ENCODE results near the gene MRRF. TPM values are rescaled to one million over a fixed set of nuclear protein-coding genes. Genes with fewer than 3 reads are reported as not detected.

Gene MRRF
- 35.1 and 51.2 TPM in 2 replicates for polyA plus RNA-seq (2011; rRNA removed)
- polyA minus RNA-seq (2011; rRNA and poly(A)+ RNA removed) = 17.5 and 21.2 TPM in 2 replicates

DNA sequence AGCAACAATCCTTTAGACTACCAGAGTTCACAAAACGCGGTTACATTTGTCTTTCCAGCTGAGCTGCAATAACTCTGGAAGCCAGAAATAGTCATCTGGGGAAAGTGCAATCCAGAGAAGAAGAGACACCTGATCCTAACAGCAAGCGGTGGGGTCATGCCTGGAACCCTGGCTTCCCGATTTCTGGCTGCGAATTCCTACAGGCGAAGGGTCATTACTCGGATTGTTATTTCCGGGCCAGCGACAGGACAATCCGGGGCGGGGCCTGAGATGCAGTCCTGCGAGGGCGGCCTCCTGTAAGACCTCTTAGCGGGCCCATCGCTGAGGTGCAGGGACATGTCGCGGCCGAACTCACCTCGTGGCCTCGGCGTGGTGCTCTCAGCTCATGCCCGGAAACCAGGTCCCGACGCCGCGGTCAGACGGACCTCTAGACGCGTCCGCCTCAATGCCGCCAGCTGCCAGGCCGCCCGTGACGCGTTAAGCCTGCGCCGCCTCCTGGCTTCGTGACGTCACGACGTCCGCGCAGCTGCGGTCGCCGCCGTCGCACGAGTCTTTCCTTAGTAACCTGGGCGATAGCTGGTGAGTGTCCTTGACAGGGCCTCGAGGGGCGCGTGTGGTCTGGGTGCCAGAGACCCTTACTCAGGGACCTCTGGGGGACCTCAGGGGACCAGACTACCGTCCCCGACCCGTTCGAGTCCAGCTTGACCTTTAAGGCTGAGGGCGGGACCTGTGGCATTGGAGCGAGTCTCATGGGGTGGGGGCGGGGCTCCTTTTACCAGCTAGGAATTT is at the start of gene MRRF, which contains the start of gene RBM18:
Gene MRRF, plus strand, starts transcription at position 523 of the 789 bp plus-strand sequence. CDS start 6,010 bp downstream, outside the sequence.
Gene RBM18, minus strand, starts transcription at position 481 of the 789 bp plus-strand sequence. CDS start 3,348 bp downstream, outside the sequence.
- CTCF ChIA-PET = interaction anchor here (0.6 to 2.0 kb wide), 10 partner anchors 12 to 547 kb away, joined by 3 to 8 read pairs (median 5); no protein-coding TSS in a partner anchor
- POLR2A ChIA-PET = no interaction called here
- Histone ChIP-seq H3K36me3 (ENCODE audit: control insufficient read depth, insufficient read depth, low read length) (no peaks in the 10 kb centered on the region), H3K27me3 (ENCODE audit: control insufficient read depth, insufficient read depth, low read length) (no peaks in the 10 kb centered on the region), H3K4me3 (ENCODE audit: low read depth, low read length) (peak within 1 kb of the TSS; percentile 71)
- TF ChIP-seq, protein P1, sequence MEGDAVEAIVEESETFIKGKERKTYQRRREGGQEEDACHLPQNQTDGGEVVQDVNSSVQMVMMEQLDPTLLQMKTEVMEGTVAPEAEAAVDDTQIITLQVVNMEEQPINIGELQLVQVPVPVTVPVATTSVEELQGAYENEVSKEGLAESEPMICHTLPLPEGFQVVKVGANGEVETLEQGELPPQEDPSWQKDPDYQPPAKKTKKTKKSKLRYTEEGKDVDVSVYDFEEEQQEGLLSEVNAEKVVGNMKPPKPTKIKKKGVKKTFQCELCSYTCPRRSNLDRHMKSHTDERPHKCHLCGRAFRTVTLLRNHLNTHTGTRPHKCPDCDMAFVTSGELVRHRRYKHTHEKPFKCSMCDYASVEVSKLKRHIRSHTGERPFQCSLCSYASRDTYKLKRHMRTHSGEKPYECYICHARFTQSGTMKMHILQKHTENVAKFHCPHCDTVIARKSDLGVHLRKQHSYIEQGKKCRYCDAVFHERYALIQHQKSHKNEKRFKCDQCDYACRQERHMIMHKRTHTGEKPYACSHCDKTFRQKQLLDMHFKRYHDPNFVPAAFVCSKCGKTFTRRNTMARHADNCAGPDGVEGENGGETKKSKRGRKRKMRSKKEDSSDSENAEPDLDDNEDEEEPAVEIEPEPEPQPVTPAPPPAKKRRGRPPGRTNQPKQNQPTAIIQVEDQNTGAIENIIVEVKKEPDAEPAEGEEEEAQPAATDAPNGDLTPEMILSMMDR (IDR thresholded peaks at IDR 0.05; ENCODE audit: insufficient read depth, low read depth, low read length) = no peak
- peak; percentile 47 for DNase-seq (ENCODE audit: low read depth)

DNA sequence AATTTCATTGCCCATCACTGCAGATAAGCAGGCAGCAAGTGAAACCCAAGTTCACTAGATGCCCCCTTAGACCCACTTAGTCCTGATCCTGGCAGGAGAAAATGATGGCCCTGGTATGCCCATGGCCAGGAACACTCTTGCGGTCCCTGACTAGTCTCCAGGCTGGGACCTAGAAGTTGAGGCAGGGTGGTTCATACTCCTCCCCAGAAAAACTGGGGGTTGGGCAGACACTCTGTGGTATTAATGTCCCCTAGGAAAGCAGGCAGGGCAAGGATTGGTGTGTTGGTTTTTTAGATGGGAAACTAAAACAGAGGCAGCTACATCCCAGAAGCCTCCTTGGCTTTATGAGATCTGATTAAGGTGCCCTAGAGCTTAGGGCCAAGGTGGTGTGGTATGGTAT is 49.0 kb upstream of the MRRF start:
- Histone ChIP-seq H3K36me3 (ENCODE audit: control insufficient read depth, insufficient read depth, low read length) (no peaks in the 10 kb centered on the region), H3K4me3 (ENCODE audit: low read depth, low read length) (no peak overlapping the region), H3K27me3 (ENCODE audit: control insufficient read depth, insufficient read depth, low read length) (peaks cover 75% of the 10 kb centered on the region)
- TF ChIP-seq, protein P1 (IDR thresholded peaks at IDR 0.05; ENCODE audit: insufficient read depth, low read depth, low read length) = no peak
- ChIA-PET POLR2A (no interaction called here), CTCF (interaction anchor here (1.1 kb wide), 1 partner anchor 10 kb away, joined by 4 read pairs; no protein-coding TSS in a partner anchor)
- DNase-seq (ENCODE audit: low read depth) = no peak

- DNase-seq (ENCODE audit: low read depth) = no peak
- CTCF ChIA-PET = interaction anchor here (1.0 kb wide), 1 partner anchor 12 kb away, joined by 3 read pairs; no protein-coding TSS in a partner anchor
- TF ChIP-seq, protein P1 (IDR thresholded peaks at IDR 0.05; ENCODE audit: insufficient read depth, low read depth, low read length) = no peak
- Histone ChIP-seq H3K27me3 (ENCODE audit: control insufficient read depth, insufficient read depth, low read length) (peaks cover 80% of the 10 kb centered on the region), H3K4me3 (ENCODE audit: low read depth, low read length) (no peak overlapping the region), H3K36me3 (ENCODE audit: control insufficient read depth, insufficient read depth, low read length) (no peaks in the 10 kb centered on the region)
- POLR2A ChIA-PET = no interaction called here
Observed at GRCh38 chr9:122216138-122216797, 48.4 kb upstream of the MRRF start.

DNA sequence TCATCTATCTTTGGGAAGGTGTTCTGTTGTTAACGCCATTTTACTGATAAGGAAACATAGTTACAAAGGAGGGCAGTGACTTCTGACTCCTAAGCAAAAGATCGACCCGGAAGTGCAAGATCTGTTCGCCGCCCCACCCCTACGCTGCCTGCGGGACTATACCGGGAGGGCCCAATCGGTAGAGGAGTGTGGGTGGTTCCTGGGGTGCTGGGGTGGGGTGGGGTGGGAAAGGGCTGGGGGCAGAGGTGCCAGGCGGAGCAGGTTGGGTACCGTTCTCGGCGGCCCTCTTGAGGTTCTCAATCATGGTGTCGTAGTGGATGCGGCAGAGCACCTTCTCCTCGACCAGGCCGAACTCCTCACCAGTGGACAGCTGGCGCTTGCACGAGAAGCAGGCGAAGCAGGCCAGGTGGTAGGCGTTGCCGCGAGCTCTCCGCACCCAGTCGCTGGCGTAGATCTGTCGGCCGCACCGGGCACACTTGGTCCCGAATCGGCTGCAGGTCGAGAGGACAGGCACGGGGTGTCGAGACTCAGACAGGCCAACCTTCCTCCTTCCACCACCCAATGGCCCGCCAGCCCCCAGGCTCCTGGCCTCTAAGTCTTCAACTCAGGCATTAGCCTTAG is 47.8 kb upstream of the MRRF start:
- CTCF ChIA-PET = interaction anchor here (1.0 kb wide), 1 partner anchor 13 kb away, joined by 3 read pairs; no protein-coding TSS in a partner anchor
- H3K4me3 ChIP-seq (ENCODE audit: low read depth, low read length) = no peak overlapping the region
- POLR2A ChIA-PET = no interaction called here
- H3K27me3 ChIP-seq (ENCODE audit: control insufficient read depth, insufficient read depth, low read length) = peaks cover 82% of the 10 kb centered on the region
- TF ChIP-seq, protein P1 (IDR thresholded peaks at IDR 0.05; ENCODE audit: insufficient read depth, low read depth, low read length) = no peak
- H3K36me3 ChIP-seq (ENCODE audit: control insufficient read depth, insufficient read depth, low read length) = no peaks in the 10 kb centered on the region
- DNase-seq (ENCODE audit: low read depth) = no peak

Data from BJ (cell line).